Hepatocyte (in vitro differentiated cells): ENCODE measurements around the gene PIK3R2. TPM values are rescaled to one million over a fixed set of nuclear protein-coding genes. Genes with fewer than 3 reads are reported as not detected.

Source experiments
- DNase-seq: peaks from one replicate; pipeline ENCODE4 v3.0.0-alpha.2; 2016; ENCODE audit warnings: low spot score
- H2AFZ ChIP-seq: fragments of 200-600 bp; sonication (generic); 2 replicates; pipeline ENCODE4 v1.6.0; 2016; ENCODE audit warnings: antibody characterized with exemption, mild to moderate bottlenecking
- H3K27ac ChIP-seq: fragments of 200-600 bp; sonication (generic); 2 replicates; pipeline ENCODE4 v1.5.1; 2016; ENCODE audit warnings: mild to moderate bottlenecking
- H3K27me3 ChIP-seq: fragments of 200-600 bp; sonication (generic); 2 replicates; pipeline ENCODE4 v1.6.1; 2016
- H3K36me3 ChIP-seq: fragments of 200-600 bp; sonication (generic); replicated peaks from 2 replicates; pipeline ENCODE4 v1.5.1; 2016; ENCODE audit warnings: low read depth; ENCODE audit not compliant: insufficient read depth
- H3K4me1 ChIP-seq: fragments of 200-600 bp; sonication (generic); 2 replicates; pipeline ENCODE4 v1.5.1; 2016; ENCODE audit warnings: mild to moderate bottlenecking, moderate library complexity; ENCODE audit not compliant: insufficient read depth
- H3K4me2 ChIP-seq: fragments of 200-600 bp; sonication (generic); 2 replicates; pipeline ENCODE4 v1.6.0; 2016
- H3K4me3 ChIP-seq: fragments of 200-600 bp; sonication (generic); 2 replicates; pipeline ENCODE4 v1.5.1; 2016; ENCODE audit warnings: mild to moderate bottlenecking
- H3K79me2 ChIP-seq: fragments of 200-600 bp; sonication (generic); 2 replicates; pipeline ENCODE4 v1.6.0; 2017; ENCODE audit warnings: mild to moderate bottlenecking
- H3K9me2 ChIP-seq: fragments of 200-600 bp; sonication (generic); replicated peaks from 2 replicates; pipeline ENCODE4 v1.6.0; 2017; ENCODE audit warnings: mild to moderate bottlenecking; ENCODE audit not compliant: insufficient read depth
- H3K9me3 ChIP-seq: fragments of 200-600 bp; sonication (generic); 2 replicates; pipeline ENCODE4 v1.5.1; 2016; ENCODE audit warnings: low read depth, mild to moderate bottlenecking
- H4K20me1 ChIP-seq: fragments of 200-600 bp; sonication (generic); 2 replicates; pipeline ENCODE4 v1.6.0; 2016; ENCODE audit warnings: mild to moderate bottlenecking; ENCODE audit not compliant: insufficient read depth, poor library complexity, severe bottlenecking
- EZH2 ChIP-seq: fragments of 200-600 bp; sonication (generic); IDR thresholded peaks from 2 replicates; pipeline ENCODE4 v1.6.1; 2016; ENCODE audit warnings: antibody characterized with exemption, mild to moderate bottlenecking, borderline replicate concordance
- EZH2phosphoT487 ChIP-seq: fragments of 200-600 bp; sonication (generic); IDR thresholded peaks from one replicate; pipeline ENCODE4 v1.6.1; 2018; ENCODE audit warnings: antibody characterized with exemption, mild to moderate bottlenecking, low read depth, moderate library complexity; ENCODE audit not compliant: unreplicated experiment, severe bottlenecking
- WGBS: methylation state at CpG from one replicate; pipeline ENCODE4 v1.1.6; 2016; ENCODE audit warnings: low lambda C conversion rate; ENCODE audit errors: missing lambda C conversion rate; 5-methylcytosine and 5-hydroxymethylcytosine counted together
- polyA plus RNA-seq: library from polyadenylated mRNA; unstranded; fragments of >200 nt; fragmentation: Nextera tagmentation; extraction: Ambion mirVana; gene quantifications from 2 replicates; pipeline ENCODE4 v1.2.1, GENCODE V29; 2016
- total RNA-seq: library from RNA; depleted of rRNA; stranded (reverse); fragments of >200 nt; gene quantifications from 2 replicates; pipeline ENCODE4 v1.2.3, GENCODE V29; 2014
- TF ChIP-seq, protein P1 (sequence below): fragments of 200-600 bp; sonication (generic); IDR thresholded peaks from 2 replicates; pipeline ENCODE4 v1.5.1; 2016; ENCODE audit warnings: antibody characterized with exemption, mild to moderate bottlenecking; ENCODE audit not compliant: poor library complexity

PIK3R2 gene
- total and polyA plus RNA-seq, 2 experiments from 2014 or later: 29.9 to 52.2 TPM

DNA sequence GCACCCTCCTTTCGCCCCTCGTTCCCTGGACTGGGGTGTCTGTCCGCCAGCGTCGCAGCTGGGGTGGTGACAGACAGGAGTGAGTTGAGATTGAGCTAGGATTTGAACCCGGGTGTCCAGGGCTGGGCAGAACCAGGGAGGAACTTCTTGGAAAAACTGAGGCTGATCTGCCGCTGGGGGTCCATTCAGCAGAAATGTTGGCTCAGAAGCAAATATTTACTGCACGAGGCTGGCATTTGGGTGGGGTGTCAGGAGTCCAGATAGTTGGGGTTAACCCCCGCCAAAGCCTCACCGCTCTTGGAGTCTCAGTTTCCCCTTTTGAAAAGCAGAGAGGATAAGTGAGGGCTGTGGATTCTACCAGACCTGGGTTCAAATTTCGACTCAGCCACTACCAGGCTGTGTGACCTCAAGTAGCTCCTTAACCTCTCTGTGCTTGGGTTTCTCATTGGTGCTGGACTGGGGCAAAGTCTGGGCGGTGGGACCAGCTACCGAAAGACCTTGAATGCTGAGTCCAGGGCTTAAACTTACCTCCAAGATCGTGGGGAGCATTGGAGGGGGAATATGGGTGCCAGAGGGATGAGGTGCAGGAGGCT, 34.4 kb upstream of the PIK3R2 start:
- WGBS: 44% methylated on average over 14 of the region's 14 CpGs
- H3K9me3 ChIP-seq: no peaks in the 10 kb centered on the region
- peak overlapping the region; percentile 50 for H3K27ac ChIP-seq
- H3K9me2 ChIP-seq: no peaks in the 10 kb centered on the region
- TF ChIP-seq EZH2phosphoT487: no peak
- TF ChIP-seq, protein P1, sequence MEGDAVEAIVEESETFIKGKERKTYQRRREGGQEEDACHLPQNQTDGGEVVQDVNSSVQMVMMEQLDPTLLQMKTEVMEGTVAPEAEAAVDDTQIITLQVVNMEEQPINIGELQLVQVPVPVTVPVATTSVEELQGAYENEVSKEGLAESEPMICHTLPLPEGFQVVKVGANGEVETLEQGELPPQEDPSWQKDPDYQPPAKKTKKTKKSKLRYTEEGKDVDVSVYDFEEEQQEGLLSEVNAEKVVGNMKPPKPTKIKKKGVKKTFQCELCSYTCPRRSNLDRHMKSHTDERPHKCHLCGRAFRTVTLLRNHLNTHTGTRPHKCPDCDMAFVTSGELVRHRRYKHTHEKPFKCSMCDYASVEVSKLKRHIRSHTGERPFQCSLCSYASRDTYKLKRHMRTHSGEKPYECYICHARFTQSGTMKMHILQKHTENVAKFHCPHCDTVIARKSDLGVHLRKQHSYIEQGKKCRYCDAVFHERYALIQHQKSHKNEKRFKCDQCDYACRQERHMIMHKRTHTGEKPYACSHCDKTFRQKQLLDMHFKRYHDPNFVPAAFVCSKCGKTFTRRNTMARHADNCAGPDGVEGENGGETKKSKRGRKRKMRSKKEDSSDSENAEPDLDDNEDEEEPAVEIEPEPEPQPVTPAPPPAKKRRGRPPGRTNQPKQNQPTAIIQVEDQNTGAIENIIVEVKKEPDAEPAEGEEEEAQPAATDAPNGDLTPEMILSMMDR: no peak
- no peak for TF ChIP-seq EZH2
- DNase-seq: no peak
- no peaks in the 10 kb centered on the region for H3K27me3 ChIP-seq
- H3K79me2 ChIP-seq: peaks cover 7% of the 10 kb centered on the region
- no peaks in the 10 kb centered on the region for H3K36me3 ChIP-seq
- peak overlapping the region; percentile 67 for H2AFZ ChIP-seq
- peak overlapping the region; percentile 81 for H3K4me3 ChIP-seq
- peaks cover 14% of the 10 kb centered on the region for H4K20me1 ChIP-seq
- H3K4me1 ChIP-seq: peaks cover 12% of the 10 kb centered on the region
- peak overlapping the region; percentile 95 for H3K4me2 ChIP-seq

DNA sequence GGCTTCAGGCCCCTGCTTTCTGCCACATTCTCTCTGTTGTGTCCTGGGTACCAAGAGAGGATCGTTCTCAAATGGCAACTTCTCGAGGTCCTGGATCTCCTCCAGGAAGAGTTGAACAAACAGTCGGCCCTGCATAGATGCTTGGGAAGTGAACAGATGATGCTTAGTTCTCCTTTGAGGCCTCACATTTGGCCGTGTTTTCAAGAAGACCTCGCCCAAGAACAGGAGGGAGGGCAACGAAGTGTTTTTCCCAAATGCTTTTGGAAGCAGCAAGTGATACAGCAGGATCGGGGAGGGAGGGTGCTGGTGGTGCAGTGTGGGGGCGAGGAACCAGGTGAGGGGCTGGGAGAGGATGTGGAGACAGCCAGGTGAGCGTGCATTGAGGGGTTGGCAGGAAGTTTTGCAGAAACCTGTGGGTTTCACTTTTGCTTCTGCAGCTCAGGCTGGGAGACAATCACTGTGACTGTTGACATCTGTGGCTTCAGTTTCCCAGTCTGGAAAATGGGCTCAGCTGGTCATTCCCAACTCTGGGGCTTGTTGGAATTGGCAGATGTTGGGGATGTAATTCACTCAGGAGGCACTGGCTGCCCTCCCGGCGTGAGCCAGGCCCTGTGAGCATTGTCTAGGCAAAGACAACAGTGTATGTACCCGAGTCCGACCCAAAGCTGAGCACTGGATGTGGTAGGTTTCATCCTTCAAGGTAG, 33.8 kb upstream of the PIK3R2 start:
- Histone ChIP-seq H3K4me1 (peaks cover 12% of the 10 kb centered on the region), H3K4me3 (no peak overlapping the region), H3K9me3 (no peaks in the 10 kb centered on the region), H3K27ac (no peak overlapping the region), H3K79me2 (peaks cover 7% of the 10 kb centered on the region), H3K27me3 (no peaks in the 10 kb centered on the region), H2AFZ (no peak overlapping the region), H4K20me1 (peaks cover 14% of the 10 kb centered on the region), H3K9me2 (no peaks in the 10 kb centered on the region), H3K4me2 (peak overlapping the region; percentile 95), H3K36me3 (no peaks in the 10 kb centered on the region)
- DNase-seq: no peak
- 76% methylated on average over 13 of the region's 13 CpGs for WGBS
- TF ChIP-seq EZH2phosphoT487 (no peak), EZH2 (no peak)
- TF ChIP-seq, protein P1: no peak

DNA sequence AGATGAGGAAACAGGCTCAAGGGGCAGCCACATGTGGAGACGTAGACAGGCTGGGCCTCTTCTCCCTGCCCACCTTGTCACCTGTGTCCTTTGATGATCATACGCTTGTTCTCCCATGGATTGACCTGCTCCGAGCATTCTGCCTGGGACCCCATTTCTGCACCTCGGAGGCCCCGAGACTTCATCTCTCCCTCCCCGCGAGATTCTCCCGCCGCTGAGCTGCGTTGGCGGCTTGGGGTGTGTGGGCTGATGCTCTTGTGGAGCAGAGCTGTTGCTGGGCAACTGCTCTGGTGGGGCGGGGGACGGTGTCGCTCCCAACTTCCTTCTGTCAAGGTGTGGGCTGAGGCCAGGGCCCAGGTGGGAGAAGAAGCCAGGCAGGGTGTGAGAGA, 33.3 kb upstream of the PIK3R2 start:
- peaks cover 7% of the 10 kb centered on the region for H3K79me2 ChIP-seq
- no peak overlapping the region for H3K4me2 ChIP-seq
- TF ChIP-seq, protein P1: no peak
- no peak for TF ChIP-seq EZH2
- no peak for TF ChIP-seq EZH2phosphoT487
- H3K36me3 ChIP-seq: no peaks in the 10 kb centered on the region
- no peak overlapping the region for H3K4me3 ChIP-seq
- DNase-seq: no peak
- H2AFZ ChIP-seq: no peak overlapping the region
- no peak overlapping the region for H3K27ac ChIP-seq
- WGBS: 93% methylated on average over 14 of the region's 14 CpGs
- H4K20me1 ChIP-seq: peaks cover 14% of the 10 kb centered on the region
- H3K4me1 ChIP-seq: peaks cover 12% of the 10 kb centered on the region
- H3K9me3 ChIP-seq: no peaks in the 10 kb centered on the region
- H3K9me2 ChIP-seq: no peaks in the 10 kb centered on the region
- no peaks in the 10 kb centered on the region for H3K27me3 ChIP-seq
